Measurements from ENCODE around the gene LRRC4.

- TF ChIP-seq CTCF (conservative IDR thresholded peaks at IDR 0.05 in 1 of 2, IDR thresholded peaks at IDR 0.05 in 1 of 2; ENCODE audit: low read depth in 1 of 2, low read length in 2 of 2) = peak in 1 of 2 donors; percentile 12
- TF ChIP-seq EZH2 (IDR thresholded peaks at IDR 0.05; ENCODE audit: low read length, missing control alignments) = no peak
Measured at GRCh38 chr7:128066858-128067257, 35.6 kb upstream of the LRRC4 start.

All from fibroblast of lung (primary cell).